GM12891 (cell line): ENCODE measurements around the gene S100A16.

Experiments used
- POLR2A ChIP-seq: IDR thresholded peaks from 2 replicates; pipeline ENCODE4 v1.6.1; 2011; ENCODE audit warnings: low read depth, low read length, control low read depth
- POLR2AphosphoS5 ChIP-seq: IDR thresholded peaks from 2 replicates; pipeline ENCODE4 v1.6.1; 2011; ENCODE audit warnings: low read depth, low read length, control low read depth
- POU2F2 ChIP-seq: IDR thresholded peaks from 2 replicates; pipeline ENCODE4 v1.6.1; 2011; ENCODE audit warnings: low read depth, mild to moderate bottlenecking, control low read depth, low read length, moderate library complexity
- SPI1 ChIP-seq: IDR thresholded peaks from 2 replicates; pipeline ENCODE4 v1.6.1; 2011; ENCODE audit warnings: low read depth, low read length, control low read depth
- TAF1 ChIP-seq: IDR thresholded peaks from 2 replicates; pipeline ENCODE4 v1.6.1; 2011; ENCODE audit warnings: low read depth, low read length, control low read depth

DNA sequence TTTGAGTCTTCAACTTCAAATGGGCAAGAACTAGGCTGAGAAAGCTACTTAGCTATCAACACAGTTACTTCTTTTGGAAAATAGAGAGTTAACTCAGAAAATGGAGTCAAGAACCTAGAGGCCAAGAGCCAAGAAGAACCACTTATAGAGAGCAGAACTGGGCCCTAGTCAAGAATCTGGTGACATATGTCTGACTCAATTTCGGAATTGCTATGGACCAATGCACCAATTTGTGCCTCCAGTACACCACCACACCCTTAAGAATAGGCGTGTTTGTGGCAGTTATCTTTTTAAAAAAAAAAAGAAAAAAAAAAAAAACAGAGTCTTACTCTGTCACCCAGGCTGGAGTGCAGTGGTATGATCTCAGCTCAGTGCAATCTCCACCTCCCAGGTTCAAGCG lies 55.1 kb downstream of the S100A16 start:
- TF ChIP-seq POU2F2 (no peak), POLR2A (no peak), POLR2AphosphoS5 (no peak), SPI1 (no peak), TAF1 (no peak)
